HG02763 (cell line): ENCODE results near the gene MRPS27.
"Not testable (repeated sequence)": the region's sequence is repeated elsewhere in the genome, so short reads cannot be mapped to it uniquely, and the experiment has no call there.

ENCODE experiments used
- ATAC-seq: cut with Tn5 transposase; IDR thresholded peaks from one replicate; pipeline ENCODE4 v1.9.1; 2021; ENCODE audit warnings: mild to moderate bottlenecking, moderate library complexity; ENCODE audit not compliant: unreplicated experiment

Gene MRPS27

GRCh38 chr5:72326306-72326649, 6.2 kb upstream of the MRPS27 start:
- ATAC-seq, result no peak

DNA sequence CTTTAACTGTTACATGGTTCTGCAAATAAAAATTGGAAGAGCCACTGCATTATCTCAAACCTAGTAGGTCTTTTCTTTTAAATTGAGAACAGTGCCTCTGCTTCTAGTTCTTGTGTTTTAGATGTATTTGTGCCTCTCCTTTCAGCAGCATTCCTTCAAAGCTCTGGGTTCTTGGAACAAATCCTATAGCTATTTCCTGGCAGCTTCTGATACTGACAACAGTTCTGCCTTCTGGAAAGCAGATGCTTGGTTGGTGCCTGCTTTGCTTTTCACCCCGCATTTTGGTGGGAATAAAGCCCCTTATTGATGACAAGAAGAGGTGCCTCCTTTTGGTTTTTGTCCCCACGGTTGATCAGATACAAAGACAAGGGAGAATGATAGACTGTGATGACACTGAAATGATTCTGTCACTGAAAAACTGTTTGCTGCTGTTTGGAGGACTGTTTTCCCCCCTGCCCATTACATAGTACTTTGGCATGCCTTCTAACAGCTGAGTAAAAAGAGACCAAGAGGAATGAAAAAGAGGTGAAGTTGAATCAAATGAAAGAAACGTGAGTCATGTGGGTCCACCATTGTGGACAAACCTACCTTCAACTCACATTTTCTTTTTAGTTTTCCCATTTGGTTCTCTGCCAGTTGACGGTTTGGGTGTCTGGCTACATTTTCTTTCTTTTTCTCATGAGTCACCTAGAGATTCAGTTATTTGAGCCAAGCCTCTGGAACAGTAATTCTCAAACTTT, 5.7 kb upstream of the MRPS27 start:
- no peak for ATAC-seq

- ATAC-seq, result no peak
Observed at GRCh38 chr5:72324189-72324825, 4.3 kb upstream of the MRPS27 start.

GRCh38 chr5:72319435-72319975, 535 bp downstream of the MRPS27 start:
- ATAC-seq, result not testable (repeated sequence)

DNA sequence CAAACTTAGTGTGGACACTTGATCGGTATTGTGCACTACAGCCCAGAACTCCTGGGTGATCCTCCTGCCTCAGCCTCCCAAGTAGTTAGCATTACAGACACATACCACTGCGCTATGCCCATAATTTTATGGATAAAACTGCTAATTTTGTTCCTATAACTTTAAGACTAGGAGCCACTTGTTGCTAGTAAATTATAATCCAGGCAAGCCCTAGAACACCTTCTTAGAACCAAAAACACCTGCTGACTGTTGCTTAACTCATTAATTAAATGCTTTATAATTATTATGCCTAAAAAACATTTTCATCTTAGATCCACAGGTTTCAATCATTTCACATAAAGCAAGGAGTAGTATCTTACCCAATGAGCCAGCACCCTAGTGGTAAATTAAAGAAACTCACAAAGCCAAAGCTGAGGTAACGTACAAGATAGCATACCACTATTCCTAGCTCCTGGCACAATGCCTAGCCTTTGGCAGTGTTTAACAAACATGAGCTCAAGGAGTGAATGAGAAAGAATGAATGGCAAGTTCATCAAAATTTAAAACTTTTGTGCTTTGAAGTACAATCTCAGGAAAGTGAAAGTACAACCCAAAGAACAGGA, 5.4 kb downstream of the MRPS27 start:
- no peak for ATAC-seq

GRCh38 chr5:72313141-72313540, 6.9 kb downstream of the MRPS27 start:
- ATAC-seq, result no peak

DNA sequence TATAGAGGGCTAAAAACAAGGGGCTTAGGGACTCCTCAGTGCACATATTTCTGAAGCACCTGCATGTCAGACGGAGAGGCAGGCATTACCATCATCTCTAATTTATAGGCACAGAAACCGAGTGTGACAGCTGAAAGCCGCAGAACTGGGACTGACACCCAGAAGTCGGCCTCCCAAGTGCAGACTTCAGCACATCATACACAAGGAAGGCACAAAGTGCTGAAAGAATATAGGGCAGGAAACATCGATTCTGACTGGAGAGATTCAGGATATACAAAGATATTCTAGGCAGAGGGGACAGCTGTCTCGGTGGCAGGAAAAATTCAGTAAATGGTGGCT, 11.2 kb downstream of the MRPS27 start:
- no peak for ATAC-seq

- peak; percentile 89 for ATAC-seq
Observed at GRCh38 chr5:72307968-72308852, 11.8 kb downstream of the MRPS27 start.

DNA sequence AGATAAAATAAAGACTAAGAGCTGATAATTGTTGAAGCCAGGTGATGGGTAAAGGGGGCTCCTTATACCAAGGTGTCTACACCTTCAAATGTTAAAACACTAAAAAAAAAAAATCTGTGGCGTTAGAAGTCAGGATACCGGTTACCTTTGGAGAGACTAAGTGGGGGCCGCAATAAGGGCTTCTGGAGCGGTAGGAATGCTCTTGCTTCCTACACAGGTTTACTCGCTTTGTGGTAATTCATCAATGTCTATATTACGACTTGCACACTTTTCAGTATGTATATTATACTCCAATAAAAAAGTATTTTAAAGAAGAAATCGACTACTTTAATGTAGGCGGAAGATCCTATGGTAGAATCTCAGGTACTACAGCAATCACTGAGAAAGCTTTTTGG, 12.5 kb downstream of the MRPS27 start:
- ATAC-seq, result no peak

GRCh38 chr5:72305194-72306142, 14.6 kb downstream of the MRPS27 start:
- ATAC-seq, result peak; percentile 19

DNA sequence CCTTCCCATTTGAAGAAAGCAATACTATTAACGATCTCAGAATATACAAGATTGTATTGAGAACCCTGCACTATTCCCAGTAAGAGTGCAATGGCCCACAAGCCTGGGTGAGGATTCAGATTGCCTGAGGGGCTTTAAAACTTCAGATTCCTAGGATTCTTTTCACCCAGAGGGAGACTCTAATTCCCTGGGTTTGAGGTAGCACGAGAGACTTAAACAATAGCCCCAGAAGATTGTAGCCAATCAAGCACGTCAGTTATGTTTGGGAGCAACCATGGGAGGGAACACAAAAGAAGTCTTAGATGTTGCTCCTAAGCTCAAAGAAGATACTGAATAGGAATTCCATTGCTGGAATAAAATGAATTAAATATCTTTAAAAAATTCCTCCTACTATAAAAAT, 17.9 kb downstream of the MRPS27 start:
- no peak for ATAC-seq

GRCh38 chr5:72301557-72301956, 18.5 kb downstream of the MRPS27 start:
- ATAC-seq, result peak; percentile 55

DNA sequence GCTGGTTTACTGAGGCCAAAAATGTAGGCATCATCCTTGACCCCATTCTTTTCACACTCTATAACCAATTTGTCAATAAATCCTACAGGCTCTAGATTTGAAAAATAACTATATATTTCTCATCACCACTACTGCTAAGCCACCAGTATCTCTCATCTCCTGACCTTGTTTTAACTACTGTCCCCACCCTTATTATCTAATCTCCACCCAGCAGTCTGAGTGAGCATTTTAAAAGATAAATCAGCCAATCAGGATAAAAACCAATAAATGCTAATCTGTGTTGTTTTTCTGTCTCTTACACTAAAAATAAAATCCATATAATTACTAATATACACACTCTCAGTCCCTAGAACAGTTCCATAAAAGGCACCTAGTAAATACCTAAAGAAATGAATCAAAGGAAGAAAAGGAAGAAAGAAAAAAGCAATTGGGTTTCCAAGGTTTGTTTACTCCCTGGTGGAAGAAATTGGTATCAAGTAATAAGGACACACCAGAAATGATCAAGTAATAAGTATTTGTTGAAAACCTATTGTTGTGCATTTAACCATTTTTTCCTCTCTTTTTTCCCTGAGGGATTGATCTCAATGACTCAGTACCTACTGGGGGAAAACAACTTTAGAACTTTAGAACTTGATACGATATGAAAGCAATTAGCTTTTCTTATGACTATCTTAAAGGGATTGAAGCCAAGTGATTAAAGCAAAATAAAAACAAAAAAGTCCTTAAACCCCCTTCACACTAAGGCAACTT, 19.3 kb downstream of the MRPS27 start:
- ATAC-seq, result no peak

- ATAC-seq, result no peak
Observed at GRCh38 chr5:72298711-72299110, 21.3 kb downstream of the MRPS27 start.

DNA sequence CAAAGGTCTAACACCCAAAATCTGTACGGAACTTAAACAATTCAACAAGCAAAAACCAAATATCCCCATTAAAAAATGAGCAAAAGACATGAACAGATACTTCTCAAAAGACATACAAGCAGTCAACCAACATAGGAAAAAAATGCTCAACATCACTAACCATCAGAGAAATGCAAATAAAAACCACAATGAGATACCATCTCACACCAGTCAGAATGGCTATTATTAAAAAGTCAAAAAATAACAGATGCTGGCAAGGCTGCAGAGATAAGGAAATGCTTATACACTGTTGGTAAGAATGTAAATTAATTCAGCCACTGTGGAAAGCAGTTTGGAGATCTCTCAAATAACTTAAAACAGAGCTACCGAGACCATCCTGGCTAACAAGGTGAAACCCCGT, 21.9 kb downstream of the MRPS27 start:
- peak; percentile 35 for ATAC-seq

- ATAC-seq, result no peak
Observed at GRCh38 chr5:72296256-72296655, 23.8 kb downstream of the MRPS27 start.

- ATAC-seq, result no peak
Observed at GRCh38 chr5:72295539-72295938, 24.5 kb downstream of the MRPS27 start.

GRCh38 chr5:72294473-72294872, 25.6 kb downstream of the MRPS27 start:
- no peak for ATAC-seq

GRCh38 chr5:72293495-72294055, 26.5 kb downstream of the MRPS27 start:
- no peak for ATAC-seq
